ENCODE results near the gene NRXN2.

The NRXN2 gene

DNA sequence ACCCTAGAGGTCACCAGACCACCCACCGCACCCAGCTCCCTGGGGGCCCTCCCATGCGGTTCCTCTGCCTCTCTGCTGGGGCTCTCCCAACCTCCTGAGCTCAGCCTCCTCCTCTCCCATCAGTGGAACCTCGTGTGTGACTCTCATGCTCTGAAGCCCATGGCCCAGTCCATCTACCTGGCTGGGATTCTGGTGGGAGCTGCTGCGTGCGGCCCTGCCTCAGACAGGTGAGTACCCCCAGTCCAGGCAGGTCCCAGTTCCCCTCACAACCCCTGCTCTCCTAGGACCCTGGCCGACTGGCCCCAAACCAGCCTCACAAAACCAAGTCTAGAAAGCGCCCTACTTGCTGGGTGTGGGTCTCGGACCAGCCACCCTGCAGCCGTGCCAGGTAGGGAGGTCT, 130.3 kb downstream of the NRXN2 start:
- no peak for DNase-seq (ENCODE audit: low read depth)
- no peak overlapping the region for H3K4me3 ChIP-seq (replicated peaks; ENCODE audit: low read depth, low read length)
- TF ChIP-seq, protein P1, sequence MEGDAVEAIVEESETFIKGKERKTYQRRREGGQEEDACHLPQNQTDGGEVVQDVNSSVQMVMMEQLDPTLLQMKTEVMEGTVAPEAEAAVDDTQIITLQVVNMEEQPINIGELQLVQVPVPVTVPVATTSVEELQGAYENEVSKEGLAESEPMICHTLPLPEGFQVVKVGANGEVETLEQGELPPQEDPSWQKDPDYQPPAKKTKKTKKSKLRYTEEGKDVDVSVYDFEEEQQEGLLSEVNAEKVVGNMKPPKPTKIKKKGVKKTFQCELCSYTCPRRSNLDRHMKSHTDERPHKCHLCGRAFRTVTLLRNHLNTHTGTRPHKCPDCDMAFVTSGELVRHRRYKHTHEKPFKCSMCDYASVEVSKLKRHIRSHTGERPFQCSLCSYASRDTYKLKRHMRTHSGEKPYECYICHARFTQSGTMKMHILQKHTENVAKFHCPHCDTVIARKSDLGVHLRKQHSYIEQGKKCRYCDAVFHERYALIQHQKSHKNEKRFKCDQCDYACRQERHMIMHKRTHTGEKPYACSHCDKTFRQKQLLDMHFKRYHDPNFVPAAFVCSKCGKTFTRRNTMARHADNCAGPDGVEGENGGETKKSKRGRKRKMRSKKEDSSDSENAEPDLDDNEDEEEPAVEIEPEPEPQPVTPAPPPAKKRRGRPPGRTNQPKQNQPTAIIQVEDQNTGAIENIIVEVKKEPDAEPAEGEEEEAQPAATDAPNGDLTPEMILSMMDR (IDR thresholded peaks at IDR 0.05; ENCODE audit: low read length, missing control alignments), result no peak

DNA sequence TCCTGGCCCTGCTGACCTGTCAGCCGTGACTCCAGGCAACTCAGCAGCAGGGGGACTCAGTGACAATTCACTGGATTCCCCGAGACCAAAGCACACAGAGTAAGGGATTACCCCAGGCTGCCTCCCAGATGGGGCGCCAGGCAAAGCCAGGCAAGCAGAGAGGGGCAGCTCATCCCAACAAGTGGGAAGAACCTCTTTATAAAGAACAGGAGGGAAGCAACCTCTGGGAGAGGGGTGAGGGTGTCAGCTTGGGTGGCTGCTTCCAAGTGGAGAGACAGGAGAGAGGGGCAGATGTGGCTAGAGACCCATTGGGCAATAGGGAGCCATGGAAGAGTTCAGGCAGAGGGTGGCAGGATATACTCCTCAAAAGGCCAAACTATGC, 130.8 kb downstream of the NRXN2 start:
- no peak overlapping the region for H3K4me3 ChIP-seq (replicated peaks; ENCODE audit: low read depth, low read length)
- no peak for DNase-seq (ENCODE audit: low read depth)
- TF ChIP-seq, protein P1 (IDR thresholded peaks at IDR 0.05; ENCODE audit: low read length, missing control alignments), result no peak

DNA sequence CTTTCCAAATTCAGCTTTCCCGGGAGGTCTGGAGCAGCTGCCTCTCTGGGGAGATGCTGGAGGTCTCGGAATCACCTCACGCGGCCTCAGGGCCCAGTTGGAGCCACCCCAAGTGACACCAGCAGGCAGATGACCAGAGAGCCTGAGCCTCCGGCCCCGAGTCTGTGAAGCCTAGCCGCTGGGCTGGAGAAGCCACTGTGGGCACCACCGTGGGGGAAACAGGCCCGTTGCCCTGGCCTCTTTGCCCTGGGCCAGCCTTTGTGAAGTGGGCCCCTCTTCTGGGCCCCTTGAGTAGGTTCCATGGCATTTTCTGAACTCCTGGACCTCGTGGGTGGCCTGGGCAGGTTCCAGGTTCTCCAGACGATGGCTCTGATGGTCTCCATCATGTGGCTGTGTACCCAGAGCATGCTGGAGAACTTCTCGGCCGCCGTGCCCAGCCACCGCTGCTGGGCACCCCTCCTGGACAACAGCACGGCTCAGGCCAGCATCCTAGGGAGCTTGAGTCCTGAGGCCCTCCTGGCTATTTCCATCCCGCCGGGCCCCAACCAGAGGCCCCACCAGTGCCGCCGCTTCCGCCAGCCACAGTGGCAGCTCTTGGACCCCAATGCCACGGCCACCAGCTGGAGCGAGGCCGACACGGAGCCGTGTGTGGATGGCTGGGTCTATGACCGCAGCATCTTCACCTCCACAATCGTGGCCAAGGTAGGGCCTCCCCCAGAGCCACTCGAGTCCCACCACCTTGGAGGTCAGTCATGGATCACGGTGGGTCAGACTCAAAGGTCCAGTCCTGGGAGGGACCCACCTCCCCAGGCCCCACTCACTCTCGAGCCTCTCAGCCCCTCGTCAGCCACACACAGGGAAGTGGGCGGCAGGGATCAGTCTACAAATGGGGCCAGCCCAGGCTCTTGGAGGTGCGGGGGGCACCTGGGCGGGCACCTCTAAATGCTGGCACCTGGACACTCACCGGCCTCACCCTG, 131.5 kb downstream of the NRXN2 start:
- DNase-seq (ENCODE audit: low read depth), result no peak
- no peak overlapping the region for H3K4me3 ChIP-seq (replicated peaks; ENCODE audit: low read depth, low read length)
- TF ChIP-seq, protein P1 (IDR thresholded peaks at IDR 0.05; ENCODE audit: low read length, missing control alignments), result no peak

DNA sequence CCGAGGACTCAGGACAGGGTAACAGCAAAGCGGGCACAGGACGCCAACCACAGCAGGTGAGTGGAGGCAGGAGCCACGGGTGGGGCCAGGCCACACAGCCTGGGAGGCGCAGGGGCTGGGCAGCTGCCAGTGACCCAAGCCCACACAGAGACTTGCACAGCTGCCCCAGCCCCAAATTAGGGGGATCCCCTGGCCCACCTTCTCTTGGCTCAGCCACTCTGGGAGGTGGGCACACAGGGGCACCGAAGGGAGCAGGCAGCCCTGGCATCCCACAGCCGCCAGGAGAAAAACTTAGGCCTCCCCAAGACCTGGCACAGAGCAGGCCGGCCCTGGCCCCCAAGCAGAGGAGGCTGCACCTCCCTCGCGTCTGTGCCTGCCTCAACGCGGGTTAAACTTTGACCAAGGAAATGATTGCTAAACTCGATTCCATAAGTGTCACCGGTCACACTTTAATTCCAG, 132.2 kb downstream of the NRXN2 start, which contains the start of gene SLC22A12:
Gene SLC22A12, plus strand, starts transcription at position 458 of the 459 bp plus-strand sequence. CDS start 337 bp downstream, outside the sequence.
- no peak for DNase-seq (ENCODE audit: low read depth)
- no peak within 1 kb of the TSS for H3K4me3 ChIP-seq (replicated peaks; ENCODE audit: low read depth, low read length)
- TF ChIP-seq, protein P1 (IDR thresholded peaks at IDR 0.05; ENCODE audit: low read length, missing control alignments), result no peak

DNA sequence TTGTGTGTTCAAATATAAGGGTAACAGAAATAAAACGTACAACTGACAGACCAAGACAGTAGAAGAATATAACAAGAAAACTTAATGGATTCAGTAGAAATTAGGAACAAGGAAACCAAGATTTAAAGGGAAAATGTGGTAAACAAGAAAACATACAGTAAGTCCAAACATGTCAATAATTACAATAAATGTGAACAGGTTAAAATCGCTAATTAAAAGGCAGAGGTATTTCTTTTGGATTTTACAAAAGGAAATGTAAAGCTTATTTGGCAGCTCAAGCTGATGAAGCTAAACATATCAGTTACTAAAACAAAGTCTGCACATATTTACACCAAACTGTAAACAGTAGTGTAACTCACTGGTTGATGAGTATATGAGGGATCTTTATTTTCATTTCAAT, 134.3 kb downstream of the NRXN2 start:
- H3K4me3 ChIP-seq (replicated peaks; ENCODE audit: low read depth, low read length), result no peak overlapping the region
- no peak for DNase-seq (ENCODE audit: low read depth)
- TF ChIP-seq, protein P1 (IDR thresholded peaks at IDR 0.05; ENCODE audit: low read length, missing control alignments), result no peak

DNA sequence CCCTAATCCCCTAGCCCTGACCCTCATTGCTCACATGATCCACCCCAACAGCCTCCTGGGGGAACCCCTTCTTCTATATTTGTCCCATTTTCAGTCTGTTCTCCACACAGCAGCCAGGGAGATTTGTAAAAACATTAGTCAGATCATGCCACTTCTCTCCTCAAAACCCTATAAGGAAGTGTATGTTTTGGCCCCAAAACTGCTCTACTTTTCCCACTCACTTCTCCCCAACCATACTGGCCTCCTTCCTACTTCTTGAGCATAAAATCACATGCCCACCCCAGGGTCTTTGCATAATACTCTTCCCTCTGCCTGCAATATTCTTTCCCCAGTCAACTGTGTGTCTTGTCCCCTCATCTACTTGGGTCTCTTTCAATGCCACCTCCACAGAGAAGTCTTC, 136.6 kb downstream of the NRXN2 start:
- TF ChIP-seq, protein P1 (IDR thresholded peaks at IDR 0.05; ENCODE audit: low read length, missing control alignments), result no peak
- DNase-seq (ENCODE audit: low read depth), result no peak
- H3K4me3 ChIP-seq (replicated peaks; ENCODE audit: low read depth, low read length), result no peak overlapping the region

All from fibroblast of pulmonary artery (primary cell).